K562 (cell line): ENCODE measurements around the gene GLB1L. TPM values are rescaled to one million over a fixed set of nuclear protein-coding genes. Genes with fewer than 3 reads are reported as not detected.
A peak's percentile ranks its signal among the peaks of the same experiment; 100 is the strongest.

ENCODE experiments used
- ETS1 ChIP-seq: conservative IDR thresholded peaks from 2 replicates; pipeline ENCODE4 v1.6.1; 2011; ENCODE audit warnings: low read depth, mild to moderate bottlenecking, low read length; ENCODE audit not compliant: control insufficient read depth
- HES1 ChIP-seq: fragments of 450-650 bp; IDR thresholded peaks from 2 replicates; pipeline ENCODE4 v1.6.1; 2016; ENCODE audit warnings: low read depth, mild to moderate bottlenecking, moderate library complexity
- HEY1 ChIP-seq: fragments of 250-450 bp; sonication (Bioruptor Pico); IDR thresholded peaks from 2 replicates; pipeline ENCODE4 v1.5.0; 2020; ENCODE audit warnings: mild to moderate bottlenecking, moderate library complexity, borderline replicate concordance
- IRF2 ChIP-seq: sonication (generic); formaldehyde crosslinking; IDR thresholded peaks from 2 replicates; pipeline ENCODE4 v1.8.1; 2022; ENCODE audit warnings: mild to moderate bottlenecking, missing genetic modification reagents
- MGA ChIP-seq: fragments of 450-650 bp; IDR thresholded peaks from 2 replicates; pipeline ENCODE4 v1.6.1; 2016; ENCODE audit warnings: mild to moderate bottlenecking, moderate library complexity
- SMC3 ChIP-seq: conservative IDR thresholded peaks from 2 replicates; pipeline ENCODE4 v1.6.1; 2011; ENCODE audit warnings: low read depth, low read length, improper control_type of control experiment; ENCODE audit not compliant: insufficient read depth
- ZBTB7A ChIP-seq: IDR thresholded peaks from 2 replicates; pipeline ENCODE4 v1.6.1; 2011; ENCODE audit warnings: low read depth, mild to moderate bottlenecking, low read length, moderate library complexity, borderline replicate concordance; ENCODE audit not compliant: control insufficient read depth
- ZKSCAN1 ChIP-seq: fragments of 150-350 bp; IDR thresholded peaks from 2 replicates; pipeline ENCODE4 v1.6.1; 2016; ENCODE audit warnings: low read depth, low read length
- ZNF143 ChIP-seq: sonication (generic); formaldehyde crosslinking; IDR thresholded peaks from 2 replicates; pipeline ENCODE4 v1.9.0; 2022; ENCODE audit warnings: mild to moderate bottlenecking, missing genetic modification reagents
- ZNF165 ChIP-seq: fragments of 250-450 bp; sonication (Bioruptor Pico); IDR thresholded peaks from 2 replicates; pipeline ENCODE4 v1.4.0; 2020; ENCODE audit warnings: borderline replicate concordance
- ZNF232 ChIP-seq: sonication (generic); formaldehyde crosslinking; IDR thresholded peaks from 2 replicates; pipeline ENCODE4 v1.8.0; 2022; ENCODE audit warnings: mild to moderate bottlenecking, missing genetic modification reagents
- polyA plus RNA-seq, 8 experiments: library from polyadenylated mRNA; depleted of rRNA in 4 of 8; stranded (reverse) in 5 of 8; unstranded in 3 of 8; fragments of >200 nt; fragmentation: Nextera tagmentation in 2 of 8; fragmentation: Illumina TruSeq in 1 of 8; extraction: Ambion mirVana in 2 of 8; extraction: Trizol in 1 of 8; gene quantifications; 2 replicates each; pipeline versions ENCODE4 v1.2.1 to v1.2.3, GENCODE V29; 2011 to 2014; ENCODE audit warnings: inconsistent platforms in 1 of 8, missing spikeins in 1 of 8
- total RNA-seq, 7 experiments: library from RNA; depleted of rRNA in 6 of 7; stranded (reverse); fragments of >200 nt in 6 of 7; fragmentation: Illumina TruSeq in 2 of 7; extraction: Trizol in 2 of 7; gene quantifications; 2 replicates each; pipeline versions ENCODE4 v1.2.1 to v1.2.3, GENCODE V29; 2011 to 2021; ENCODE audit warnings: low replicate concordance in 1 of 7

The GLB1L gene
- total and polyA plus RNA-seq, 9 of the 15 experiments (the other 6 are each of a cell fraction or from before 2014, with no cell fraction given), result 0.42 to 2.9 (median 2.5) TPM

GRCh38 chr2:219218732-219219701, 26.2 kb downstream of the GLB1L start, which contains the start of gene ABCB6 (continued):
- TF ChIP-seq MGA, result peak; percentile 89
- TF ChIP-seq ZNF143 (CRISPR knock-in tag), result 0 out of 2 replicates have a peak, but pooled peaks have one; percentile 16
- peak; percentile 70; the same call in 1 of the 2 replicates for TF ChIP-seq ZBTB7A
- no peak for TF ChIP-seq HEY1 (CRISPR knock-in tag)
- TF ChIP-seq ZNF232 (CRISPR knock-in tag), result 0 out of 2 replicates have a peak, but pooled peaks have one; percentile 39
- no peak for TF ChIP-seq ZNF165 (CRISPR knock-in tag)
- 0 out of 2 replicates have a peak, but pooled peaks have one; percentile 17 for TF ChIP-seq ETS1
- no peak for TF ChIP-seq ZKSCAN1
- no peak for TF ChIP-seq SMC3
- no peak for TF ChIP-seq HES1
- TF ChIP-seq IRF2 (CRISPR knock-in tag), result no peak
